A549 (cell line): ENCODE measurements around the gene DOK6. TPM values are rescaled to one million over a fixed set of nuclear protein-coding genes. Genes with fewer than 3 reads are reported as not detected.

Experiments used
- ATAC-seq, 2 experiments: fragments of 200-7000 bp in 1 of 2; fragments of >200 bp in 1 of 2; cut with Nextera tagmentation in 1 of 2; cut with Tn5 transposase in 1 of 2; 3 replicates each; pipeline versions ENCODE4 v1.8.0 to v1.9.1; 2018 to 2020; ENCODE audit warnings: mild to moderate bottlenecking in 1 of 2, moderate library complexity in 1 of 2
- CTCF ChIA-PET: fragments of 300-600 bp; sonication (Branson Sonifier 250); formaldehyde crosslinking; extraction: SDS; loops from one replicate; lab custom pipeline; 2021; ENCODE audit warnings: antibody characterized with exemption, inconsistent platforms; lab: Yijun Ruan, JAX
- POLR2A ChIA-PET: fragments of 350-600 bp; formaldehyde crosslinking; extraction: SDS; loops from one replicate; lab custom pipeline; 2021; ENCODE audit warnings: antibody characterized with exemption, inconsistent platforms; lab: Yijun Ruan, JAX
- DNase-seq, 2 experiments: peaks; one replicate each; pipeline versions ENCODE4 v3.0.0 to v3.0.0-alpha.2; 2011 to 2016; ENCODE audit warnings: low read depth in 1 of 2, low spot score in 1 of 2
- FAIRE-seq: peaks from 2 replicates; lab custom pipeline; 2011; peaks lifted over from hg19 to GRCh38; lab: Jason Lieb, UNC
- H3K27ac ChIP-seq, 2 experiments: fragments of >200 bp; sonication (Bioruptor Twin); formaldehyde crosslinking; 3 replicates each; pipeline ENCODE4 v1.5.1; 2016 to 2017
- H3K4me1 ChIP-seq: fragments of >200 bp; sonication (Bioruptor Twin); formaldehyde crosslinking; 3 replicates; pipeline ENCODE4 v1.6.1; 2016
- H3K4me2 ChIP-seq: fragments of >200 bp; sonication (Bioruptor Twin); formaldehyde crosslinking; 3 replicates; pipeline ENCODE4 v1.6.1; 2016
- H3K4me3 ChIP-seq: fragments of >200 bp; sonication (Bioruptor Twin); formaldehyde crosslinking; 3 replicates; pipeline ENCODE4 v1.5.1; 2016
- H3K9me3 ChIP-seq: fragments of >200 bp; sonication (Bioruptor Twin); formaldehyde crosslinking; 3 replicates; pipeline ENCODE4 v1.6.1; 2016
- ATOH8 ChIP-seq: fragments of 250-450 bp; sonication (Bioruptor Pico); IDR thresholded peaks from 2 replicates; pipeline ENCODE4 v1.5.0; 2020; ENCODE audit warnings: low read depth, mild to moderate bottlenecking, moderate library complexity
- BHLHE40 ChIP-seq: IDR thresholded peaks from 2 replicates; pipeline ENCODE4 v1.6.1; 2012; ENCODE audit warnings: low read depth, low read length, inconsistent platforms
- CBX8 ChIP-seq: fragments of 200-600 bp; sonication (generic); IDR thresholded peaks from 2 replicates; pipeline ENCODE4 v1.6.1; 2016
- CTCF ChIP-seq: fragments of >200 bp; sonication (Bioruptor Twin); formaldehyde crosslinking; IDR thresholded peaks from 3 replicates; pipeline ENCODE4 v1.5.1; 2016
- EHF ChIP-seq: fragments of 250-450 bp; sonication (Bioruptor Pico); IDR thresholded peaks from 2 replicates; pipeline ENCODE4 v1.5.0; 2020; ENCODE audit warnings: mild to moderate bottlenecking
- EHMT2 ChIP-seq: fragments of 200-600 bp; sonication (generic); IDR thresholded peaks from 2 replicates; pipeline ENCODE4 v1.6.1; 2016; ENCODE audit warnings: antibody characterized with exemption, low read depth, mild to moderate bottlenecking, moderate library complexity
- ESRRA ChIP-seq: fragments of 150-350 bp; IDR thresholded peaks from 2 replicates; pipeline ENCODE4 v1.6.1; 2014; ENCODE audit warnings: mild to moderate bottlenecking, low read length, borderline replicate concordance
- FOXS1 ChIP-seq: fragments of 250-450 bp; sonication (Bioruptor Pico); IDR thresholded peaks from 2 replicates; pipeline ENCODE4 v1.5.0; 2020; ENCODE audit warnings: mild to moderate bottlenecking, moderate library complexity
- HDAC2 ChIP-seq: fragments of 200-600 bp; sonication (generic); IDR thresholded peaks from 2 replicates; pipeline ENCODE4 v1.6.1; 2016
- HES2 ChIP-seq: fragments of >200 bp; sonication (Bioruptor Twin); formaldehyde crosslinking; IDR thresholded peaks from 2 replicates; pipeline ENCODE4 v1.6.1; 2016
- HEYL ChIP-seq: fragments of 250-450 bp; sonication (Bioruptor Pico); IDR thresholded peaks from 2 replicates; pipeline ENCODE4 v1.8.0; 2021; ENCODE audit warnings: mild to moderate bottlenecking, moderate library complexity
- KDM1A ChIP-seq: fragments of 200-600 bp; sonication (generic); IDR thresholded peaks from 2 replicates; pipeline ENCODE4 v1.6.1; 2016; ENCODE audit warnings: low read depth, mild to moderate bottlenecking
- NFE2L2 ChIP-seq: fragments of 150-350 bp; conservative IDR thresholded peaks from 2 replicates; pipeline ENCODE4 v1.6.1; 2014; ENCODE audit warnings: low read length
- NR3C1 ChIP-seq: fragments of >200 bp; sonication (Bioruptor Twin); formaldehyde crosslinking; IDR thresholded peaks from 3 replicates; pipeline ENCODE4 v1.6.1; 2017
- PHF8 ChIP-seq: fragments of 200-600 bp; sonication (generic); IDR thresholded peaks from 2 replicates; pipeline ENCODE4 v1.6.1; 2016; ENCODE audit warnings: low read depth, mild to moderate bottlenecking, antibody characterized with exemption, moderate library complexity, borderline replicate concordance
- POLR2AphosphoS2 ChIP-seq: conservative IDR thresholded peaks from 2 replicates; pipeline ENCODE4 v1.6.1; 2012; ENCODE audit warnings: low read length, improper control_type of control experiment, inconsistent platforms
- SMC3 ChIP-seq: fragments of >200 bp; sonication (Bioruptor Twin); formaldehyde crosslinking; IDR thresholded peaks from 3 replicates; pipeline ENCODE4 v1.6.1; 2018; ENCODE audit warnings: inconsistent platforms
- TFCP2L1 ChIP-seq: fragments of 250-450 bp; sonication (Bioruptor Pico); IDR thresholded peaks from 2 replicates; pipeline ENCODE4 v1.5.0; 2021; ENCODE audit warnings: mild to moderate bottlenecking
- ZFP36 ChIP-seq: fragments of 450-650 bp; IDR thresholded peaks from 2 replicates; pipeline ENCODE4 v1.6.1; 2014; ENCODE audit warnings: borderline replicate concordance; ENCODE audit not compliant: partially characterized antibody
- ZNF302 ChIP-seq: fragments of 250-450 bp; sonication (Bioruptor Pico); IDR thresholded peaks from 2 replicates; pipeline ENCODE4 v1.9.0; 2021; ENCODE audit warnings: inconsistent platforms, mild to moderate bottlenecking, moderate library complexity
- ZSCAN20 ChIP-seq: fragments of 250-450 bp; sonication (Bioruptor Pico); IDR thresholded peaks from 2 replicates; pipeline ENCODE4 v1.8.0; 2022; ENCODE audit warnings: mild to moderate bottlenecking, moderate library complexity
- WGBS: methylation state at CpG from one replicate; pipeline ENCODE4 v1.1.6; 2017; ENCODE audit errors: missing lambda C conversion rate; 5-methylcytosine and 5-hydroxymethylcytosine counted together
- polyA plus RNA-seq, 4 experiments: library from polyadenylated mRNA; depleted of rRNA in 3 of 4; stranded (reverse); fragments of >200 nt; fragmentation: RNase III in 1 of 4; extraction: RNeasy Plus Mini Kit Qiagen cat#74134 plus additional on column Dnase treatment in 1 of 4; gene quantifications; 2 replicates in 3 of 4; 3 replicates in 1 of 4; pipeline ENCODE4 v1.2.3, GENCODE V29; 2011 to 2017
- TF ChIP-seq, protein P1 (sequence below): IDR thresholded peaks from 2 replicates; pipeline ENCODE4 v1.6.1; 2012
- TF ChIP-seq, protein P2 (sequence below): fragments of 250-450 bp; sonication (Bioruptor Pico); IDR thresholded peaks from 2 replicates; pipeline ENCODE4 v1.5.0; 2021; ENCODE audit warnings: mild to moderate bottlenecking, moderate library complexity, borderline replicate concordance
- TF ChIP-seq, protein P3 (sequence below): IDR thresholded peaks from 2 replicates; pipeline ENCODE4 v1.6.1; 2012

DOK6 gene
- polyA plus RNA-seq, 2 of the 4 experiments (the other 2 are of a cell fraction): not detected

- ChIA-PET POLR2A (no interaction called here), CTCF (no interaction called here)
- no peak for DNase-seq
- TF ChIP-seq SMC3 (no peak), EHMT2 (no peak), PHF8 (no peak), BHLHE40 (no peak), KDM1A (no peak), HEYL (CRISPR knock-in tag) (no peak)
- WGBS: 80% methylated on average over 4 of the region's 4 CpGs
- Histone ChIP-seq H3K9me3 (no peaks in the 10 kb centered on the region), H3K27ac (no peak overlapping the region), H3K4me3 (no peak overlapping the region), H3K4me1 (no peaks in the 10 kb centered on the region), H3K4me2 (no peak overlapping the region)
- no peak for FAIRE-seq
- ATAC-seq: no peak
Measured at GRCh38 chr18:69872661-69873060, 472.0 kb downstream of the DOK6 start.

DNA sequence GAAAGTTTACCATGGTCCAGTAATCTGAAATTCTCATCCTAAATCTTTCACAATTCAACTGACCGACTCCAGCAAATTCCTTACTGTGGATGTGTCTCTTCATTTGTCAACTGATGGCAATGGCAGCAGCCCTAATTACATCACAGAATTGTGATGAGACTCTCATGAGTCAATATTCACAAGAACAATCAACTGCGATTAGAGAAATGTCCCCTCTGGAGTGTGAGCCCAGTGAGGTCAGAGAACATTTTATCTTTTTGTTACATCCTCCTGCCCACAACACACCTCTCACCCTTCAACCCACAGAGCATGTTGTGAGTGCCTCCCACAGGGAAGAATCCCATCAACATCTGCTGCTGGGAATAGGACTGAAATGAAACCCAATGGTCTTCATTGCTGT, 473.4 kb downstream of the DOK6 start:
- TF ChIP-seq BHLHE40 (no peak), POLR2AphosphoS2 (no peak), NR3C1 (no peak), CTCF (no peak), ESRRA (no peak), EHF (no peak), NFE2L2 (no peak), ZSCAN20 (CRISPR knock-in tag) (no peak), ATOH8 (CRISPR knock-in tag) (no peak)
- TF ChIP-seq, protein P1, sequence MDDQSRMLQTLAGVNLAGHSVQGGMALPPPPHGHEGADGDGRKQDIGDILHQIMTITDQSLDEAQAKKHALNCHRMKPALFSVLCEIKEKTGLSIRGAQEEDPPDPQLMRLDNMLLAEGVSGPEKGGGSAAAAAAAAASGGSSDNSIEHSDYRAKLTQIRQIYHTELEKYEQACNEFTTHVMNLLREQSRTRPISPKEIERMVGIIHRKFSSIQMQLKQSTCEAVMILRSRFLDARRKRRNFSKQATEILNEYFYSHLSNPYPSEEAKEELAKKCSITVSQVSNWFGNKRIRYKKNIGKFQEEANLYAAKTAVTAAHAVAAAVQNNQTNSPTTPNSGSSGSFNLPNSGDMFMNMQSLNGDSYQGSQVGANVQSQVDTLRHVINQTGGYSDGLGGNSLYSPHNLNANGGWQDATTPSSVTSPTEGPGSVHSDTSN: no peak
- TF ChIP-seq, all 56 proteins: peak for 0

GRCh38 chr18:69876490-69876889, 475.8 kb downstream of the DOK6 start:
- WGBS: 78% methylated on average over 3 of the region's 3 CpGs
- POLR2A ChIA-PET: no interaction called here
- no peak for FAIRE-seq
- H3K9me3 ChIP-seq: no peaks in the 10 kb centered on the region
- DNase-seq: no peak
- H3K4me3 ChIP-seq: no peak overlapping the region
- no peak overlapping the region for H3K4me2 ChIP-seq
- CTCF ChIA-PET: interaction anchor here (0.7 kb wide), 1 partner anchor 472 kb away, joined by 5 read pairs; no protein-coding TSS in a partner anchor
- H3K4me1 ChIP-seq: no peaks in the 10 kb centered on the region
- no peak overlapping the region for H3K27ac ChIP-seq
- ATAC-seq: no peak
- TF ChIP-seq HDAC2 (no peak), FOXS1 (CRISPR knock-in tag) (no peak), CBX8 (no peak), ZFP36 (no peak), ZNF302 (CRISPR knock-in tag) (no peak), TFCP2L1 (CRISPR knock-in tag) (no peak), NFE2L2 (no peak), EHF (no peak), HES2 (no peak)
- TF ChIP-seq, protein P2, sequence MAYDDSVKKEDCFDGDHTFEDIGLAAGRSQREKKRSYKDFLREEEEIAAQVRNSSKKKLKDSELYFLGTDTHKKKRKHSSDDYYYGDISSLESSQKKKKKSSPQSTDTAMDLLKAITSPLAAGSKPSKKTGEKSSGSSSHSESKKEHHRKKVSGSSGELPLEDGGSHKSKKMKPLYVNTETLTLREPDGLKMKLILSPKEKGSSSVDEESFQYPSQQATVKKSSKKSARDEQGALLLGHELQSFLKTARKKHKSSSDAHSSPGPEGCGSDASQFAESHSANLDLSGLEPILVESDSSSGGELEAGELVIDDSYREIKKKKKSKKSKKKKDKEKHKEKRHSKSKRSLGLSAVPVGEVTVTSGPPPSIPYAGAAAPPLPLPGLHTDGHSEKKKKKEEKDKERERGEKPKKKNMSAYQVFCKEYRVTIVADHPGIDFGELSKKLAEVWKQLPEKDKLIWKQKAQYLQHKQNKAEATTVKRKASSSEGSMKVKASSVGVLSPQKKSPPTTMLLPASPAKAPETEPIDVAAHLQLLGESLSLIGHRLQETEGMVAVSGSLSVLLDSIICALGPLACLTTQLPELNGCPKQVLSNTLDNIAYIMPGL: no peak
- TF ChIP-seq, protein P3, sequence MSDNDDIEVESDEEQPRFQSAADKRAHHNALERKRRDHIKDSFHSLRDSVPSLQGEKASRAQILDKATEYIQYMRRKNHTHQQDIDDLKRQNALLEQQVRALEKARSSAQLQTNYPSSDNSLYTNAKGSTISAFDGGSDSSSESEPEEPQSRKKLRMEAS: no peak

More for the DNA sequence above, 473.4 kb downstream of the DOK6 start:
- ChIA-PET CTCF (no interaction called here), POLR2A (no interaction called here)
- no peak for DNase-seq
- Histone ChIP-seq H3K4me2 (no peak overlapping the region), H3K9me3 (no peaks in the 10 kb centered on the region), H3K4me3 (no peak overlapping the region), H3K4me1 (no peaks in the 10 kb centered on the region), H3K27ac (no peak overlapping the region)
- 75% methylated on average over 2 of the region's 2 CpGs for WGBS
- no peak for ATAC-seq
- FAIRE-seq: no peak
